Ramos (cell line): ENCODE results near the gene LRRC4.

Source experiments
- in situ Hi-C: fragments of 300-500 bp; cut with MboI; formaldehyde crosslinking; loops from one replicate; pipeline ENCODE4 v1.14.3; 2022; ENCODE audit warnings: low sequenced_read_pairs; ENCODE audit not compliant: unreplicated experiment

LRRC4 gene

GRCh38 chr7:128032605-128033235, 1.5 kb upstream of the LRRC4 start:
- in situ Hi-C loops: no loop called here

DNA sequence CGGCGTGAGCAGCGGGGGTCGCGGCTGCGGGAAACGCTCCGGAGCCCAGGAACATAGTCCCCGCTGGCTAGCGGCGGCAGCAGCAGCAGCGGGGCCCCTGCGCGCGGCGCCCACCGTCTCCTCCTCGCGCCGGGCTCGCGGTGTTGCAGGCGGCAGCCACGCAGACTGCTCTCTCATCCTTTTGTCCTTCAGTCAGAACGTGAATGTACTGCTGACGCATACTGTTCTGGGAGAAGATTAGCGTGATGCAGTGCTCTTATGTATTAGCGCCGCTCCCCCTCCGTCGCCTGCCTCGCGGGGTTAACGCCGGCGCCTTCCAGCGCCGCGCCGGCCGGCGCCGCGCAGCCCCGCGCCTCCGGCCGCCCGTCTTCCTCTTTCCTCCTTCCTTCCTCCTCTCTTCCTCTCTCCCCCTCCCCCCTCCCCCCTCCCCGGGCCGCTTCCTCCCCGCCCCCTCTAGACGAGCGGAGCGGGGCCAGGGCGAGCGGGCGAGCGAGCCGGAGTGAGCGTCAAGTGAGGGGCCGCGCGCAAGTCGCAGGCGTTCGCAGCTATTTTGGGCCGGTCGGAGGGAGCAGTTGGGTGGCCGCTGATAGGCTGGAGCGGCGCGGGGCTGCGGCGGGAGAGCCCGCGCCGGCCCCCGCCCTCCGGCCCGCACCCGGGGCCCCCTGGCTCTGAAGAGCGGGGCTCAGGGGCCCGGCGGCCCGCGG, 816 bp upstream of the LRRC4 start:
- in situ Hi-C loops: no loop called here

DNA sequence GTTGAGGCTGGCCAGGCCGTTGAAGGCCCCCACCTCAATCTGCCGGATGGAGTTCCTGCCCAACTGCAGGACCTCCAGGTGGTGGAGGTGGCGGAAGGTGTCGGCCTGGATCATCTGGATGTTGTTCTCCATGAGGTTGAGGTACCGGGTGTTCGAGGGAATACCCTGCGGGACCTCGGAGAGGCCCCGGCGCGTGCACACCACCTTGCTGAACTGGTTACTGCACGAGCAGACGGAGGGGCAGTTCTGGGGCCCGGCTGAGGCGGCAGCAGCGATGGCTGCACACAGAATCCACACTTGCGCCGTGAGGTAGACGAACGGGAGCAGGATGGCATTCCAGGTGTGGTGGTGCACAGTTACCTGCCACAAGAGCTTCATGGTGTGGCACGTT, 979 bp downstream of the LRRC4 start:
- in situ Hi-C loops: no loop called here

DNA sequence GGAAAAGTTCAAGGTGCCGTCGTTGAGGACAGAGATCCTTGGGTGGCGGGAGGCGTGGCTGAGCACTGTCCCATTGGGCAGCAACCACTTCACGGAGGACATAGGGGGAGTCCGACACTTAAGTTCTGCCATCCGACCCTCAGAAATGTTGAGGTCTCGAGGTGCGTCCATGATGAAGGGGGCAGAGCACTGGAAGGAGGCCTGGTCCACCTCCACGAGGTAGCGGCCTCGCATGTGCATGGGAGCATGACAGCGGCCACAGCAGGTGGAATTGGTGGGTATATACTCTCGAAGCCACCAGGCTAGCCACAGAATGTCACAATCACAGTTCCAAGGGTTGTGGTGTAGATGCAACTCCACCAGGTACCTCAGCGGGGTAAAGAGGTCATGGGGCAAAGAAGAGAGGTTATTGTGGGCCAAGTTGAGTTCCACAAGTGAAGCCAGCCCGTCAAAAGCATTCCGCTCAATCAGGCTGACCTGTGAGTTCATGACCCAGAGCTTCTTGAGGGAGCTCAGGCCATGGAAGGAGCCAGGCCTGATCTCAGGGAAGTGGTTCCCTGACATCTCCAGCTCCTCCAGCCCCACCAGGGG, 1.7 kb downstream of the LRRC4 start:
- in situ Hi-C loops: no loop called here

DNA sequence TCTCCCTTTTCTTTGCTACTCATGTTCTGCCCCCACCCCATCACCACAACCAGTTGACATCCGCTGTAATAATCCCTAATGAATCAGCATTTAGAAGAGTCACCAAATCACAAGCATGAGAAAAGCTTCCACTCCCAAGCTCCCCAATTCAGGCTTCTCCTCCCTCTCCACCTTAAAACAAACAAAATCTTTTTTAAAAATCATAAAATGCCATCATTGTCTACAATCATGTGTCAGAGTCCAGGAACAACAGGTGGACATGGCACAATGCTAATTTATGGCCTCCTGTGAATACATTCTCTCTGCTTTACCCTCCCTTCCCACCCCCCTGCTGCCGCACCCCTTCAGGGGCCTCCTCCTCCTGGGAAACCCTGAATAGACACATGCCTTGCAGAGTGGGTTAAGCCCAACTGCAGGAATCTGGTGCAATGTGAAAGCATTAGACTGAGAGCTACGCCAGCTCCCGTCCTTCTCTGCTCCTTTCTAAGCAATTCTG, 3.7 kb downstream of the LRRC4 start:
- in situ Hi-C loops: no loop called here

GRCh38 chr7:128026551-128026950, 4.7 kb downstream of the LRRC4 start:
- in situ Hi-C loops: no loop called here

GRCh38 chr7:128025819-128026218, 5.4 kb downstream of the LRRC4 start:
- in situ Hi-C loops: no loop called here

- in situ Hi-C loops: no loop called here
These were observed 5.9 kb downstream of the LRRC4 start for GRCh38 chr7:128025380-128025779.

DNA sequence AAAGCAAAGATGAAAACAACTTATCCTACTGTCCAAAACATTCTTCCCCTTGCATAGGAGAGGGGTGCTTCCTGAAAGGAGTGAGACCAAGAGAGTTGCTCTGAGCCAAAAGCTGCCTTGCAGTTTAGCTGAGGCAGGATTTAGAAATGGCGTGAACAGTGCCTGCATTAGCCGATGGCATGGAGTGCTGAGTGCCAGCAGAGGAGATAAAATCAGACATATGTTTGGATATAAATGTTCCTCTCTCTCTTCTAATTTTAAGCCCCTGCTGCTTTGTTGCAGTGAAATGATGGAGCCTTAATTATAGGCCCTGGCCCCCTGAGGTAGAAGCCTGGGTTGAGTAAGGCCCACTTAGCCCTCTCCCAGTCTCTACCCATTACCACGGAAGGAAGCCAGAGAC, 7.1 kb downstream of the LRRC4 start:
- in situ Hi-C loops: no loop called here

DNA sequence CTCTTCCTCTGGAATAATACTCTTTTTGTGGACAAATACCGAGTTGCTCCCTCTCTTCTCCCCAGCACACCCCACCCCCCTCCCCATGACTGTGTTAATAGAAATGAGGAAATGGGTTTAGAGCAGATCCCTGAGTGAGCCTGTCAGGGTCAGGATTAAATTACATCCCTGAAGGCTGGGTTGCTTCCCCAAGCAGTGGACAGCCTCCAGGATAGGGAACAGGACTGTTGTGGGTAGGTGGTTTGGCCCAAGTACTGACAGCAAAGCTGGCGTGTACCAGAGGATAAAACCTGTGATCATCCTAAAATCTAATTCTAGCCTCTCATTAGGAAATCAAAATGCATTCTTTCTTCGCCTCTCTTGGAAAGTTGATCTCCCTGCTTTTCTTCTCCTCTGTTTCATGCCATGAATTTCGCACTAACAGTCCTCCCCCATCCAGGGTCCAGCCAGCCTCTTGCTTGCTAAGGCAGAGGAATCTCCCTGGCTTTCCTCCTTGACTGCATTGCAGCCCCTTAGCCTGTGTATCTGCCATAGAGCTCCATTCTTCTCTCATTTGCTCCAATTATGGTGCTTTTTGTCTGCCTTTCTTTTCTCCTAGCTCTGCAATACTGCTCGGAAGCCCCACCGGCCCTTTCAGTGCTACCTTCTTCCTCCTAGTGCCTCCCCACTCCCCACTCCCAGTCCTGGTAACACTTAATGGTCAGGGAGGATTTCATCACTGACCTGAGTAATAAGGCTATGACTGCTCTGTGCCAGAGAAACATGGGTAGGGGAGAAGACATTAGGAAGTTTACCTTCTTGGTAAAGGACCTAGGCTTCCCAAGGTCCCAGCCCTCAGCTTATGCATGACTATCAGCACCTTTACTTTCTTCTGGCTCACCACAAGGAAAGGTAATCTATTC, 8.4 kb downstream of the LRRC4 start:
- in situ Hi-C loops: no loop called here

DNA sequence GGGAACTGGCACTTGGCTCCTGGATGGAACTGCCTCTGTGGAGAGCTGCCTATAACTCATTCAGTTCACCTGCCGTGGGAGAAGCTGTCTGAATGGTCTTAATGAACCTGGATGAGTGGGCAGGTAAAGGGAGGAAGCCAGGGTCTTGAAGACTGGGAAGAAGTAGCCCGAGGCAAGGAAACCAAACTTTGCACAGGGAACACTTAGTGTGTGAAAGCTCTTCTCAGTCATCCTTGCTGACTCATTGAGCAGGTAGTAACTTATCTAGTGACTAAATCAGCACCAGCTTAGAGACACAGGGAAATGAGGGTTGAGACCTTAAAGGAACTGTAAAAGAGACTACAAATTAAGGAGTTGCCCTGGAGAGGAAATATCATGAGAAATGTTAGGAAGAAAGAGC, 9.9 kb downstream of the LRRC4 start:
- in situ Hi-C loops: no loop called here

DNA sequence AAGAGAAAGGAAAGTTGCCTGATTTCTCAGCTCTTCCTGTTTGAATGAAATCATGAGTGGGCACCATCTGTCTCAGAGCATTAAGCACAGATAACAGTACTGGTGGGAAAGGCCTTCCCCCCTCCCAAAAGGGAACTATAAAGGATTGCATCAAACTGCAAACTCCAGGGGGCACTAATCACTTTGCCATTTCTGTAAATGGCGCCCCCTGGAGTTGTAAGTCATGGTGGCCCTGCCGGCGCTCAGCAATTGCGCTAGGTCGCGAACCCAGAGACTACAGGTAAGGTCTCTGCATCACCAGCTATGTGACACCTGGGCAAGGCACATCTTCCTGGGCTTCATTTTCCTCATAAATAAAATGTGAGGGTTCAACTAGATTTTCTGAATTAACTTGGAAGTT, 11.1 kb downstream of the LRRC4 start:
- in situ Hi-C loops: no loop called here

- in situ Hi-C loops: no loop called here
These were observed 11.9 kb downstream of the LRRC4 start for GRCh38 chr7:128019288-128019687.

- in situ Hi-C loops: no loop called here
These were observed 13.1 kb downstream of the LRRC4 start for GRCh38 chr7:128017862-128018845.

- in situ Hi-C loops: no loop called here
These were observed 13.8 kb downstream of the LRRC4 start for GRCh38 chr7:128017460-128017859.

DNA sequence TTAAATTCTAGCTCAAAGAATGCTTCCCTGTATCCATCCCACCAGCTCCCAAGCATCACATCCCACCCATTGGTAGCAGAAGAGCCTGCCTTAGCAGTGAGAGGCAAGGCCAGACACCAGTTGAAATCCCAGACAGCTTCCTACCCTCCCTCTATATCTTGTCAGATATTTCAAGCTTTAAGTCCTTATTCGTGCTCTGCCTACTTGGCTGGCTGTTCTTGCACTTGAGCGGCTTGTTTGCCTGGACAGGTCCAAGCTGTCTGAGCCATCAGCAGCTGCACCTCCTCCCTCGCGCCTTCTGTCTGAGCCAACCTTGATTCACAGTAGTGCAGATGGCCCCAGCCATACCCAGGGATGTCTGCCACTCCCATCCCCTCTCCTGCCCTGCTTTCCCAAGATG, 16.4 kb downstream of the LRRC4 start:
- in situ Hi-C loops: no loop called here

DNA sequence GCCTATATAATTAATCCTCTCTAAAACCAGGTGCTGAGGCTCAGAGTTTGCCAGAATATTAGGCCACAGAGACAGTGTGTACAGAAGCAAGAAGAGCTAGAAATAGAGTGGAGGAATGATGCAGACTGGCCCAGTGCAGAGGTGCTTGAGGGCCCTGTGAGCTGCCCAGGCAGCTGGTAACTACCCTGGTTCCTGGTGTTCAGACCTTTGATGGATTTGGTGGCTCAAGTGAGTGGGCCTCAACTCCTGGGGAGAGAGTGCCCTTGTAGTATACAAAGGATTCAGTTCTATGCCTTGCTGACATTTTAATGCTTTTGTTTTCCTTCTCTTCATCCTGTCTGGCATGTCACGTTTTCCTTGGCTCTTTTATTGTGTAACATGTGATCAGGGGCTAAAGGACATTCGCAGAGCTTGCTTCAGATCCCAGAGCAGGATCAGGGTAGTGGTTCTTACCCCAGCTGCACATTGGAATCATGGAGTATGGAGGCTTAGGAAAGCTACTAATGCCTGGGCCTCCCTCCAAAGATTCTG, 20.0 kb downstream of the LRRC4 start:
- in situ Hi-C loops: no loop called here

GRCh38 chr7:128010391-128011127, 20.7 kb downstream of the LRRC4 start:
- in situ Hi-C loops: no loop called here

GRCh38 chr7:128008744-128009143, 22.5 kb downstream of the LRRC4 start:
- in situ Hi-C loops: no loop called here
